Fibroblast of skin of scalp (primary cell): ENCODE measurements around the gene FAS.
"Not testable (repeated sequence)": the region's sequence is repeated elsewhere in the genome, so short reads cannot be mapped to it uniquely, and the experiment has no call there.

ENCODE experiments used
- DNase-seq: peaks from one replicate; pipeline ENCODE4 v3.0.0-alpha.2; 2013

The FAS gene

DNA sequence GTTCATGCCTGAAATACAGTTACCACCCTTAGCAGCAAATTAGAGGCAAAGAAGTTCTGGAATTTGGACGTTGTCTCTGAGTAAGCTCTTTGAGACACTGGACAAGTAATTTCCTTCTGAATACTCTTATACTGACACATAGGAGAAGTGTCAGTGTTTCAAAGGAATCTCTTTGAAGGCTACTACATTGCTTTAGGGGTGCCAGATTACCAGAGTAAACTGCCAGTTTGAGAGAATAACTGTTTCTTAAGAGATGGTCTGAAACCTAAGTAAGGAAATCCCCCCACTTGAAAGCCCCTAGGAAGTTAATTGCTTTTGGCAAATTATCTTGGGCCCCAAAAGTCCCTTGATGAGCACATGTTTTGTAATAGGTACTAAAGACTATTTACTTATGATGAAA lies 3.4 kb downstream of the FAS start:
- peak; percentile 57 for DNase-seq

- no peak for DNase-seq
These were observed 4.7 kb downstream of the FAS start for GRCh38 chr10:88995156-88995876.

DNA sequence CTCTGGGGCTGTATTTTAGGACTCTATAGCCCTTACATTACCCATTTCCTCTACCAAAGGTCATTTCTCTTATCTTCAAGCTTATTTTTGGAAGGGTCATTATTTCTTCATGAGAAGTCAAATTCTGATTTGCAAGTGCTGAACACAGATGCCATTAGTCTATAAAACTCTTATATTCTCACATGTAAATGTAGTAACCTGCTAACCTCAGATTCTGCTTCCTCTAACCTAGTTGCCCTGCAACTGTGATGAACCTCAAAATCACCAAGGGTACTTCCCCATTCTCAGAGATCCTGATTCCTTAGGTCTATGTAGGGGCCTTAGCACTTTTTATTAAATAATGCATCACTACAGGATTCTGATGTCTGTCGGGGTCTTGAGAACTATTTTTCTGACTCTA lies 6.3 kb downstream of the FAS start:
- DNase-seq = no peak

DNA sequence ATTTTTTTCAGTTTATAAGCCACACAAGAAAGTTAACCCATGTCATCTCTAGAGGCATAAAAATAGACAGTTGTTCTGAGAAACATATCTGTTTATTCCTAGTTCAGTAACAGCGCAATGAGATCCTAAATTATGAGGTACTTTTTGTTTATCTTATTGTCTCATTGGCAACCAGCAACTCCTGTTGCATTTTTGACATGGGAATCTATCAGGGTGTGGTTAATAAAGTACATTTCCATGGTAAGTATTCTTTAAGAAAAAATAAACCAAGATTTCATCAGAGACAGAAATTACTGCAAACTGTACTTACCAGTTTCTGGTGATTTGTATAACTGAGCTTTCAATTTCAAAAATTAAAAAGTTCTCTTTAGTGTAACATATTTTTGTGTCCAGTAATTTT lies 9.0 kb downstream of the FAS start:
- DNase-seq = no peak

DNA sequence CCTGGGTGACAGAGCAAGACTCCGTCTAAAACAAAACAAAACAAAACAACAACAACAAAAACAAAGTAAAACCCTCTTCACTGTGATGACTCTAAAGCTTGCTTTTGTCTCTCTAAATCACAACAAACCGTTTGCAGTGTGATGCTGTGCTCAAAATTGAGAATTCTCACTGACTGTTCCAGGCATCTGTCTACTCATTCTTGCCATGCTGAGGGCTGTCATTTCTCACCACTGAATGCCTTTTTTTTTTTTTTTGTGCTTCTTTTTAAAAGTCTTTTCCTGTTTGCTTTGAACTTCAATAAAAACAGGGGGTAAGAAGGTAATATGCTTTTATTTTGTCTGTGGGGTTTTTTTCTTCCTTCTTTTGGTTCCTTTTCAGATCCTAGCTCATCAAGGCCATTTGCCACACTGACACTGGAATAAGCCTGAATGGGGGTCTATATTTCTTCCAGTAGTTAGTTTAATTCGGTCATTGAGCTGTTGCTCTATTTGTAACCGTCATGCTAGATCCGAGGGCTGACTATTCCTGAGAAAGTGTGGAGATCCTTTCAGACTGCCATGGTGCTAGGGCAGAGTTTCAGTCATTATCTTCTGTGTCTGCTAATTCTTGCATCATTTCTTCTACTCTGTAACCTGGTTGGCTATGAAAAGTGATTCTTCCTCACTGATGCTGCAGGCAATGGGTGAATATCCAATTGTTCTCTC lies 10.6 kb downstream of the FAS start:
- no peak for DNase-seq

DNA sequence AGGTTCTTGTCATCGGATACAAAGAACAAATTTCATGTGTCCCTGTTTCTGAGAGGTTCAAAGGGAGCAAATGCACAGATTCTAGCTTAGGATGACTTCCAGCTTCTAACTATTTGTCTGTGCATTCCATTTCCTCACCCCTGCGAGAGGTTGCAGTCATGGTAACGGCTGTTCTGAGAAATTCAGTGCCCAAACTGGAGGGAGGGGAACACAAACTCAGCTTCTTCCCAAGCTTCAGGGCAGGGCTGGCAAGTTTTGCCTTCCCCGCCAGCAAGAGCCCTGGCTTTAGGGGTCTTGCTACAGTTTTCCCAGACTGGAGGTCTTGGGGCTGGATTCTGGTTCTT lies 11.1 kb downstream of the FAS start:
- peak; percentile 52 for DNase-seq

DNA sequence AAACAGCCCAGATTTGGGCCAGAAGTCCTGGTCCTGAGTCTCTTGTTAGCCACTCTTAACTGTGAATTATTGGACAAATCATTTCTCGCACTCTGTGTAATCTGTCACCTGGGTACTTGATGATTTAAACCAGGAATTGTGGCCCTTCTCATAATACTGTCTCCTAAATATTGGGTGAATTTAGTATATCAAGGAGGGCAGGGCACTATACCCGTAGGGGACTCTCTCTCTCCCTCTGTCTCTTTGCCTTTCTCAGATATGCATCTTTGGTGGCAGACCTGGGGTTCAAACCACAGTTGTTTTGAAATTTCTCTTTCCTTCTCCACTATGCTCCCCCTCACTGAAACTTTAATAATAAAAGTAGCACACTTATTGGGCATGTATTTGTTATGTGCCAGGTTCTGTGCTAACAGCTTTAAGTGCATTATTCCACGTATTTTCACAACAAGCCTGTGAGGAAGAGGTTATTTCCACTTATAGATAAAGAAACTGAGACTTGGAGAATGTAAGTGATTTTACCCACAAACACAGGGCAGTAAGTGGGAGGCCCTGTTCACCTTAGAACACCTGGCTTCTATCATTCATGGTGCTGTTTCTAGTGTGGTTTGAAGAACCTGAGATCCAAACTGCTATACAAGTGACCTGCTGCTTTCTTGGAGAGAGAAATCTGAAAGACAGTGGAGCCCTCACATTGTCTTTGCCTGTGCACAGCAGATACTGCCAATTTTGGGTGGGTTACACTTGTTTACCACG lies 11.8 kb downstream of the FAS start:
- no peak for DNase-seq

- DNase-seq = no peak
These were observed 12.7 kb downstream of the FAS start for GRCh38 chr10:89003344-89003743.

- no peak for DNase-seq
These were observed 16.7 kb downstream of the FAS start for GRCh38 chr10:89007129-89007893.

GRCh38 chr10:89018700-89019346 lies 28.2 kb downstream of the FAS start:
- not testable (repeated sequence) for DNase-seq

- DNase-seq = no peak
These were observed 29.1 kb downstream of the FAS start for GRCh38 chr10:89019569-89020327.

DNA sequence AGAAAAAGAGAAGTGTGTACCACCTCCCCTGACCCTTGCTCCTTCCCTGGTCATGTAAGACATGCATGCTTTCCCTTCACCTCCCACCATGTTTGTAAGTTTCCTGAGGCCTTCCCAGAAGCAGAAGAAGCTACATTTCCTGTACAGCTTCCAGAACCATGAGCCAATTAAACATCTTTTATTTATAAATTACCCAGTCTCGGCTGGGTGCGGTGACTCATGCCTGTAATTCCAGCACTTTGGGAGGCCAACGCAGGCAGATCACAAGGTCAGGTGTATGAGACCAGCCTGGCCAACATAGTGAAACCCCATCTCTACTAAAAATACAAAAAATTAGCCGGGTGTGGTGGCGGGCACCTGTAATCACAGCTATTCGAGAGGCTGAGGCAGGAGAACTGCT lies 30.9 kb downstream of the FAS start:
- DNase-seq = not testable (repeated sequence)

GRCh38 chr10:89022734-89023133 lies 32.1 kb downstream of the FAS start:
- DNase-seq = no peak

DNA sequence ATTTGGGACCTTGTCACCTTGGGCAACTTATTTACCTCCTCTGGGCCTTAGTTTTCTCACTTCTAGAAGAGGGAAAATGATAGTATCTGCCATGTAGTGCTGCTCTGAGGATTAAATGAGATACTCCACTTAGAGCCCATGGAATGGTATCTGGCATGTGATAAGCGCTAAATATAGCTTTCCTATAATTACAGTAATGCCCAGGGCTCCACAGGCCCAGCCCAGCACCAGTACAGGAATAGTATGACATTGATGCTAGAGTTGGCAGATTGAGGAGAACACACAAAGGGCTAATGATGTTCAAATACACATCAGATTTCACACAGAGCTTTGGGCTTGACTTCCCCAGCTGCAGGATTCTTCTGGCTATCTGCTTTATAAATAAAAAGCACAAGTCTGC lies 34.9 kb downstream of the FAS start:
- DNase-seq = no peak

DNA sequence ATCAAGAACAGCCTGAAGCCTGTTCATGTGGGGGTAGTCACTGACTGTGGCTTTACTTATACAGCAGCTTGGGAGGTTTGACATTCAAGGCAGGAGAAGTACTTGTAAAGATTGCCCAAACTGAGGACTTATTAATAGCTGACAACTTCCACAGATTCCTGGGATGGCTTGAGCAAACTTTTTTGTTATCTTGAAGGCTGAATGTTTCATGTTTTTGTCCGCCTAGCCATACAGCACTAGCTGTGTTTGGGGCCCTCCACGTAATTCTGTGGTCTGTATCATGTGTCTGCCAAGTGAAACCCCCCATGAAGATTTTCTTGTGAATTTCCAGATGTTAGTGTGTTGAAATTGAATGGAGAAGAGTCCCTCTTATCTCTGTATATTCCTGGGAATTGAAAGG lies 38.6 kb downstream of the FAS start:
- DNase-seq = peak; percentile 40

DNA sequence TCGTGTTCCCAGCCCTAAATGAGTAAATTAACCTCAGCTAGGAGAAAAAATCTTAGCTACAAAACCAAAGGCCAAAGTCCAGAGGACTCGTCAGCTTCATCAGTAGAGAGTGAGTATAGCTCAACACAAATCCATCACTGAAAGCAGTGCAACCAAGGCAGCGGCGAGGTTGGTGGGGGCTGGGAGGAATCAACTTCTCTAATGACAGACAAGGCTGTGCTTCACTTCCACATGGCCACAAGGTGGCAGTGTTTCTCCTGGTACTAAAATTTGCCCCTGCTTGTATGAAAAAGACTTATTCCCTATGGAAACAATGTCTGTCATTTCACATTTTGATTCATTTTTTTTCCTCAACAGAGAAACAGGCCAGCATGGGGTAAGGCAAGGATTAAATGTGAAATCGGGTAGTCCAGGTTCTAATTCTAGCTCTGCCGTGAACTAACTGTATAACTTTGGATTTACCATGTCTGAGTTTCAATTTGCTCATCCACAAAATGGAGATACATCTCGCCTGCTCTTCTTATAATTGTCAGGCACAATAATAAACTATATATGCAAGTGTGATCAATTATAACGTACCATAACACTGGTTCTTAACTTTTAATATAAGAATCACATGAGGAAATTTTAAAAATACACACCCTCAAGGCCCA lies 39.3 kb downstream of the FAS start:
- DNase-seq = peak; percentile 85

- DNase-seq = no peak
These were observed 40.2 kb downstream of the FAS start for GRCh38 chr10:89030791-89031190.

DNA sequence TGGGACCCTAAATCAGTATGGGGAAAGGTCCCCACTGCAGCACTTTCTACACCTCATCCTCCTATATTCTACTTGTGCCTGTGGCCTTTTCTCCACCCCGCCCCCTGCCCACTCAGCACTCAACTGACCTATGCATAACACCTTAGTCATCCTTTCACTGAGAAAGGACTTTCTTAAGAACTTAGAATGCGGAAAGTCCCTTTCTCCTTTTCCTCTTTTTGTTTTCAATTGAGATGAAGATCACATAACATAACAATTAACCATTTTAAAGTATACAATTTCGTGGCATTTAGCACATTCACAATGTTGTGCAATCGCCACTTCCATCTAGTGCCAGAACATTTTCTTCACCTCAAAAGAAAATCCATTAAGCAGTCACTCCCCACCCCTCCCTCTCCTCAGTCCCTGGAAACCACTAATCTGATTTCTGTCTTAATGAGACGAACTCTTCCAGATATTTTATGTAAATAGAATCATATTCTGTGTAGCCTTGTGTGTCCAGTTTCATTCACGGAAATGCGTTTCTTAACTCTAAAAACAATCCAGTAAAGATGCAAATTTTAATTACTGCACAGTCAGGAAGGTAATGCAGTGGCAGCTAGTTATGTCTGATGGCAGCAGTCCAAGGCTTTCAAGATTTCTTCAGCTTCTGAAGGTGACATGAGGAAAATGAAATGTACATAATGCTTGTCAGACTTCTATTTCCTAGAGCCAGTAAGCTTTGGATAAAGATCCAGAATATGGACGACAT lies 41.7 kb downstream of the FAS start:
- peak; percentile 56 for DNase-seq

- DNase-seq = no peak
These were observed 44.9 kb downstream of the FAS start for GRCh38 chr10:89035461-89035860.

GRCh38 chr10:89037096-89037495 lies 46.5 kb downstream of the FAS start:
- DNase-seq = no peak
